Right ventricle myocardium superior (tissue), 1 donor: Measurements from ENCODE around the gene SGMS1. TPM values are rescaled to one million over a fixed set of nuclear protein-coding genes. Genes with fewer than 3 reads are reported as not detected.
A peak's percentile ranks its signal among the peaks of the same experiment; 100 is the strongest.

Experiments
- ATAC-seq: fragments of 200-7000 bp; cut with Tn5 transposase; one replicate; pipeline ENCODE4 v1.9.1; 2020; ENCODE audit warnings: mild to moderate bottlenecking; ENCODE audit not compliant: poor library complexity
- DNase-seq: peaks from one replicate; pipeline ENCODE4 v3.0.0-alpha.2; 2020
- intact Hi-C: fragments of 100-400 bp; cut with DNase I; formaldehyde crosslinking; loops from one replicate; pipeline ENCODE4 v1.11.2; 2022
- total RNA-seq: library from RNA; stranded (reverse); fragmentation: NEBNext Ultra II Directional; extraction: Animal tissue kit (Norgen Biotek cat#: 25700); gene quantifications from one replicate; pipeline ENCODE4 v1.2.1, GENCODE V29; 2021
- donor health status: DM: no; HTN: yes; CAD: no; lungs with severe emphysema.

SGMS1 gene
- total RNA-seq, 1 donor from 2014 or later: 18.3 TPM

- intact Hi-C loops: no loop called here
- DNase-seq: no peak
- no peak for ATAC-seq
These were observed 17.9 kb upstream of the SGMS1 start for GRCh38 chr10:50641626-50642025.

- no peak for DNase-seq
- intact Hi-C loops: no loop called here
- ATAC-seq: no peak
These were observed 16.5 kb upstream of the SGMS1 start for GRCh38 chr10:50640238-50640637.

- ATAC-seq: no peak
These were observed 13.1 kb upstream of the SGMS1 start for GRCh38 chr10:50636618-50637579.

GRCh38 chr10:50635286-50635685 lies 11.5 kb upstream of the SGMS1 start:
- intact Hi-C loops: no loop called here
- ATAC-seq (no peak), DNase-seq (no peak)

More at GRCh38 chr10:50636618-50637579, 13.1 kb upstream of the SGMS1 start:
- no peak for DNase-seq
- intact Hi-C loops: no loop called here

- ATAC-seq (no peak), DNase-seq (no peak)
- intact Hi-C loops: no loop called here
These were observed 10.7 kb upstream of the SGMS1 start for GRCh38 chr10:50634479-50634878.

GRCh38 chr10:50631052-50631451 lies 7.3 kb upstream of the SGMS1 start:
- intact Hi-C loops: no loop called here

GRCh38 chr10:50629495-50630122 lies 5.9 kb upstream of the SGMS1 start:
- no peak for ATAC-seq
- intact Hi-C loops: loop anchor here (10.0 kb wide), 1 partner anchor 125 kb away; no protein-coding TSS in a partner anchor
- DNase-seq: no peak

More at GRCh38 chr10:50631052-50631451, 7.3 kb upstream of the SGMS1 start:
- DNase-seq (no peak), ATAC-seq (no peak)

- ATAC-seq (no peak), DNase-seq (no peak)
- intact Hi-C loops: loop anchor here (10.0 kb wide), 1 partner anchor 123 kb away; no protein-coding TSS in a partner anchor
These were observed 4.1 kb upstream of the SGMS1 start for GRCh38 chr10:50627896-50628295.

GRCh38 chr10:50627443-50627842 lies 3.7 kb upstream of the SGMS1 start:
- no peak for DNase-seq
- ATAC-seq: no peak
- intact Hi-C loops: loop anchor here (10.0 kb wide), 1 partner anchor 123 kb away; no protein-coding TSS in a partner anchor

- ATAC-seq: no peak
- intact Hi-C loops: loop anchor here (2.0 to 10.0 kb wide), 2 partner anchors 121 to 205 kb away; no protein-coding TSS in a partner anchor
- DNase-seq: no peak
These were observed 1.9 kb upstream of the SGMS1 start for GRCh38 chr10:50625649-50626132.

GRCh38 chr10:50624866-50625501 lies 1.2 kb upstream of the SGMS1 start:
- peak; percentile 90 for DNase-seq
- intact Hi-C loops: loop anchor here (2.0 to 10.0 kb wide), 3 partner anchors 68 to 204 kb away; no protein-coding TSS in a partner anchor
- ATAC-seq: peak; percentile 81

- intact Hi-C loops: loop anchor here (2.0 to 10.0 kb wide), 3 partner anchors 67 to 204 kb away; no protein-coding TSS in a partner anchor
These were observed 683 bp upstream of the SGMS1 start for GRCh38 chr10:50624413-50624865.

GRCh38 chr10:50622706-50623662 lies 772 bp downstream of the SGMS1 start:
- intact Hi-C loops: loop anchor here (5.0 to 10.0 kb wide), 2 partner anchors 66 to 118 kb away; no protein-coding TSS in a partner anchor
- DNase-seq (peak; percentile 71), ATAC-seq (peak; percentile 4)

More at GRCh38 chr10:50624413-50624865, 683 bp upstream of the SGMS1 start:
- ATAC-seq: peak; percentile 88
- DNase-seq: peak; percentile 97

GRCh38 chr10:50621968-50622705 lies 1.6 kb downstream of the SGMS1 start:
- intact Hi-C loops: loop anchor here (5.0 to 10.0 kb wide), 2 partner anchors 65 to 117 kb away; no protein-coding TSS in a partner anchor
- peak; percentile 98 for DNase-seq
- ATAC-seq: peak; percentile 49

GRCh38 chr10:50620899-50621298 lies 2.9 kb downstream of the SGMS1 start:
- no peak for DNase-seq
- ATAC-seq: no peak
- intact Hi-C loops: loop anchor here (5.0 to 10.0 kb wide), 2 partner anchors 64 to 116 kb away; no protein-coding TSS in a partner anchor

GRCh38 chr10:50619882-50620281 lies 3.9 kb downstream of the SGMS1 start:
- intact Hi-C loops: loop anchor here (5.0 to 10.0 kb wide), 2 partner anchors 63 to 115 kb away; no protein-coding TSS in a partner anchor
- ATAC-seq (no peak), DNase-seq (no peak)
